NCI-H187 treated with DMSO at 0.1 percent for 48 hours (cell line): ENCODE data around the gene ITGB8.
"Not testable (repeated sequence)": the region's sequence is repeated elsewhere in the genome, so short reads cannot be mapped to it uniquely, and the experiment has no call there.

Experiments
- DNase-seq: peaks from one replicate; lab custom pipeline; 2025; lab: John Stamatoyannopoulos, UW

The ITGB8 gene

GRCh38 chr7:20330239-20330927, at the start of gene ITGB8:
Gene ITGB8, plus strand, starts transcription at chr7:20330900. Its CDS starts 907 bp downstream, at chr7:20331807.
- peak; percentile 32 for DNase-seq

GRCh38 chr7:20282959-20283358, 47.7 kb upstream of the ITGB8 start:
- DNase-seq = no peak

GRCh38 chr7:20283385-20283784, 47.3 kb upstream of the ITGB8 start:
- DNase-seq = no peak

- no peak for DNase-seq
These were observed 46.5 kb upstream of the ITGB8 start for GRCh38 chr7:20284003-20284770.

GRCh38 chr7:20284771-20285143, 45.9 kb upstream of the ITGB8 start:
- no peak for DNase-seq

- no peak for DNase-seq
These were observed 43.4 kb upstream of the ITGB8 start for GRCh38 chr7:20287317-20287716.

GRCh38 chr7:20288036-20288435, 42.7 kb upstream of the ITGB8 start:
- DNase-seq = no peak

- DNase-seq = no peak
These were observed 40.1 kb upstream of the ITGB8 start for GRCh38 chr7:20290505-20291111.

- DNase-seq = no peak
These were observed 37.4 kb upstream of the ITGB8 start for GRCh38 chr7:20293336-20293735.

GRCh38 chr7:20296444-20296843, 34.3 kb upstream of the ITGB8 start:
- DNase-seq = no peak

- DNase-seq = no peak
These were observed 33.8 kb upstream of the ITGB8 start for GRCh38 chr7:20296901-20297300.

- no peak for DNase-seq
These were observed 32.2 kb upstream of the ITGB8 start for GRCh38 chr7:20298486-20298901.

GRCh38 chr7:20299145-20299544, 31.6 kb upstream of the ITGB8 start:
- no peak for DNase-seq

- no peak for DNase-seq
These were observed 30.9 kb upstream of the ITGB8 start for GRCh38 chr7:20299647-20300312.

- DNase-seq = no peak
These were observed 29.3 kb upstream of the ITGB8 start for GRCh38 chr7:20301311-20301939.

GRCh38 chr7:20302300-20302699, 28.4 kb upstream of the ITGB8 start:
- not testable (repeated sequence) for DNase-seq

- no peak for DNase-seq
These were observed 27.8 kb upstream of the ITGB8 start for GRCh38 chr7:20302891-20303290.

- peak; percentile 46 for DNase-seq
These were observed 26.3 kb upstream of the ITGB8 start for GRCh38 chr7:20304366-20304765.

GRCh38 chr7:20305726-20306125, 25.0 kb upstream of the ITGB8 start:
- DNase-seq = no peak

GRCh38 chr7:20306180-20306946, 24.3 kb upstream of the ITGB8 start:
- no peak for DNase-seq

GRCh38 chr7:20307119-20307518, 23.6 kb upstream of the ITGB8 start:
- DNase-seq = no peak
